Mesendoderm (in vitro differentiated cells): ENCODE data around the gene CXCL17.

Experiments
- DNase-seq: peaks from one replicate; pipeline ENCODE4 v3.0.0; 2013
- H2AK5ac ChIP-seq: 2 replicates; pipeline ENCODE4 v1.6.1; 2013; ENCODE audit warnings: low read length, inconsistent platforms
- H2BK120ac ChIP-seq: 2 replicates; pipeline ENCODE4 v1.6.1; 2013; ENCODE audit warnings: low read depth, mild to moderate bottlenecking, low read length, moderate library complexity, mixed read lengths
- H2BK15ac ChIP-seq: replicated peaks from 2 replicates; pipeline ENCODE4 v1.6.1; 2013; ENCODE audit warnings: low read depth, mild to moderate bottlenecking, moderate library complexity
- H2BK5ac ChIP-seq: 2 replicates; pipeline ENCODE4 v1.6.1; 2013; ENCODE audit warnings: low read length, inconsistent platforms
- H3K18ac ChIP-seq: 2 replicates; pipeline ENCODE4 v1.6.1; 2013; ENCODE audit warnings: mild to moderate bottlenecking, low read length, mixed read lengths
- H3K23ac ChIP-seq: one replicate; pipeline ENCODE4 v1.6.1; 2013; ENCODE audit warnings: low read length
- H3K27ac ChIP-seq: 2 replicates; pipeline ENCODE4 v1.5.1; 2013; ENCODE audit warnings: low read depth, mild to moderate bottlenecking, inconsistent platforms, low read length, moderate library complexity
- H3K27me3 ChIP-seq: 2 replicates; pipeline ENCODE4 v1.6.1; 2013; ENCODE audit warnings: low read length, control low read depth, mild to moderate bottlenecking, inconsistent platforms; ENCODE audit not compliant: insufficient read depth, poor library complexity
- H3K36me3 ChIP-seq: 2 replicates; pipeline ENCODE4 v1.6.1; 2013; ENCODE audit warnings: low read length, inconsistent platforms; ENCODE audit not compliant: control insufficient read depth, insufficient read depth
- H3K4ac ChIP-seq: one replicate; pipeline ENCODE4 v1.6.1; 2013; ENCODE audit warnings: low read depth, mild to moderate bottlenecking, low read length, moderate library complexity
- H3K4me1 ChIP-seq: 2 replicates; pipeline ENCODE4 v1.6.1; 2013; ENCODE audit warnings: low read depth, low read length, inconsistent platforms; ENCODE audit not compliant: control insufficient read depth
- H3K4me2 ChIP-seq: 2 replicates; pipeline ENCODE4 v1.6.1; 2013; ENCODE audit warnings: low read length
- H3K4me3 ChIP-seq: 2 replicates; pipeline ENCODE4 v1.5.1; 2013; ENCODE audit warnings: mild to moderate bottlenecking, low read length
- H3K56ac ChIP-seq: one replicate; pipeline ENCODE4 v1.6.1; 2013; ENCODE audit warnings: low read length
- H3K79me1 ChIP-seq: 2 replicates; pipeline ENCODE4 v1.6.1; 2013; ENCODE audit warnings: low read length, inconsistent platforms
- H3K79me2 ChIP-seq: 2 replicates; pipeline ENCODE4 v1.6.1; 2013; ENCODE audit warnings: mild to moderate bottlenecking, low read length; ENCODE audit not compliant: control insufficient read depth, insufficient read depth
- H3K9ac ChIP-seq: 2 replicates; pipeline ENCODE4 v1.6.1; 2013; ENCODE audit warnings: low read length, inconsistent platforms
- H4K5ac ChIP-seq: one replicate; pipeline ENCODE4 v1.6.1; 2013; ENCODE audit warnings: low read length
- H4K8ac ChIP-seq: one replicate; pipeline ENCODE4 v1.6.1; 2013; ENCODE audit warnings: low read depth, mild to moderate bottlenecking, control low read depth, low read length, moderate library complexity
- WGBS: extraction: QIAGEN DNeasy Blood & Tissue Kit; methylation state at CpG from one replicate; pipeline ENCODE4 v1.1.7; 2013; ENCODE audit warnings: low lambda C conversion rate, missing lambda C conversion rate; ENCODE audit not compliant: insufficient coverage; ENCODE audit errors: extremely low coverage; 5-methylcytosine and 5-hydroxymethylcytosine counted together

Gene CXCL17

GRCh38 chr19:42480335-42481095 lies 37.8 kb upstream of the CXCL17 start:
- no peak overlapping the region for H4K5ac ChIP-seq
- H3K27ac ChIP-seq: no peak overlapping the region
- H2BK120ac ChIP-seq: no peak overlapping the region
- no peak overlapping the region for H3K4me3 ChIP-seq
- H4K8ac ChIP-seq: no peak overlapping the region
- peaks cover 6% of the 10 kb centered on the region for H3K4me1 ChIP-seq
- no peaks in the 10 kb centered on the region for H3K27me3 ChIP-seq
- no peak overlapping the region for H3K23ac ChIP-seq
- no CpG with 5 or more reads among the region's 7 CpGs for WGBS
- no peaks in the 10 kb centered on the region for H3K36me3 ChIP-seq
- H3K4ac ChIP-seq: no peak overlapping the region
- no peak overlapping the region for H2AK5ac ChIP-seq
- H3K18ac ChIP-seq: no peak overlapping the region
- H2BK5ac ChIP-seq: peak overlapping the region; percentile 59
- peak; percentile 71 for DNase-seq
- H3K9ac ChIP-seq: no peak overlapping the region
- H2BK15ac ChIP-seq: no peak overlapping the region
- no peaks in the 10 kb centered on the region for H3K79me2 ChIP-seq
- no peak overlapping the region for H3K4me2 ChIP-seq
- H3K56ac ChIP-seq: peak overlapping the region; percentile 1
- no peaks in the 10 kb centered on the region for H3K79me1 ChIP-seq

GRCh38 chr19:42479736-42480135 lies 37.0 kb upstream of the CXCL17 start:
- Histone ChIP-seq H3K9ac (no peak overlapping the region), H3K79me2 (no peaks in the 10 kb centered on the region), H3K4ac (no peak overlapping the region), H4K8ac (no peak overlapping the region), H2AK5ac (no peak overlapping the region), H4K5ac (no peak overlapping the region), H2BK5ac (no peak overlapping the region), H3K4me1 (peaks cover 9% of the 10 kb centered on the region), H3K4me3 (no peak overlapping the region), H3K56ac (no peak overlapping the region), H3K27me3 (no peaks in the 10 kb centered on the region), H2BK120ac (no peak overlapping the region), H3K23ac (no peak overlapping the region), H3K27ac (no peak overlapping the region), H3K79me1 (no peaks in the 10 kb centered on the region), H2BK15ac (no peak overlapping the region), H3K4me2 (no peak overlapping the region), H3K36me3 (no peaks in the 10 kb centered on the region), H3K18ac (no peak overlapping the region)
- DNase-seq: no peak
- WGBS: no CpG with 5 or more reads among the region's 9 CpGs

DNA sequence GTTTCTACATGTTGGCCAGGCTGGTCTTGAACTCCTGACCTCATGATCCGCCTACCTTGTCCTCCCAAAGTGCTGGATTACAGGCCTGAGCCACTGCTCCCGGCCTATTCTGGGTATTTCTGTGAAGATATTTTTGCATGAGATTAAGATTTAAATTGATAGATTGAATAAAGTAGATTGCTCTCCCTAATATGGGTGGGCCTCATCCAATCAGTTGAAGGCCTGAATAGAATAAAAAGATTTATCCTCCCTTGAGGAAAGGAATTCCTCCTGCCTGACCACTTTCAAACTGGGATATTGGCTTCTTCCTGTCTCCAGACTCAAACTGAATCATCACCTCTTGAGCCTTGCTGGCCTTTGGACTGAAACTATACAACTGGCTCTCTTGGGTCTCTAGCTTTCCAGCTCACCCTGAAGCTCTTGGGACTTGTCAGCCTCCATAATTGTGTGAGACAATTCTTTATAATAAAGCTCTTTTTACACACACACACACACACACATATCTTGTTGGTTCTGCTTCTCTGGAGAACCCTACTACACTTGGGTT lies 36.1 kb upstream of the CXCL17 start:
- Histone ChIP-seq H3K4ac (no peak overlapping the region), H2BK120ac (no peak overlapping the region), H4K8ac (no peak overlapping the region), H2BK5ac (no peak overlapping the region), H3K27ac (no peak overlapping the region), H3K79me2 (no peaks in the 10 kb centered on the region), H3K9ac (no peak overlapping the region), H2AK5ac (no peak overlapping the region), H3K4me3 (no peak overlapping the region), H3K36me3 (no peaks in the 10 kb centered on the region), H3K79me1 (no peaks in the 10 kb centered on the region), H3K27me3 (no peaks in the 10 kb centered on the region), H3K56ac (no peak overlapping the region), H3K18ac (no peak overlapping the region), H3K4me2 (no peak overlapping the region), H4K5ac (no peak overlapping the region), H3K23ac (no peak overlapping the region), H2BK15ac (no peak overlapping the region), H3K4me1 (peaks cover 11% of the 10 kb centered on the region)
- WGBS: no CpG with 5 or more reads among the region's 2 CpGs
- DNase-seq: no peak

DNA sequence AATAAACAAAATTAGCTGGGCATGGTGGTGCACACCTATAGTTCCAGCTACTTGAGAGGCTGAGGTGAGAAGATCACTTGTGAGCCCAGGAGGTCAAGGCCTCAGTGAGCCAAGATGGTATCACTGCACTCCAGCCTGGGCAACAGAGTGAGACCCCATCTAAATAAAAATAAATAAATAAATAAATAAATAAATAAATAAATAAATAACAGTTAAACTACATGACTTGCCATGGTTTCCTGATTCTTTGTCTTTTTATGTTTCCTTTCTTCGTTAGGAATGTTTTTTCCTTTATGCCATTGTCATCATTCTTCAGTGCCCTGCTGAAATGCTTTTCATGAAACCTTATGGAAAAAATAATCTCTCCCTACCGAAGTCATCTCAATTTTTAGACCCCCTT lies 35.2 kb upstream of the CXCL17 start:
- Histone ChIP-seq H3K23ac (no peak overlapping the region), H3K56ac (no peak overlapping the region), H4K5ac (no peak overlapping the region), H3K79me2 (no peaks in the 10 kb centered on the region), H4K8ac (no peak overlapping the region), H3K27ac (no peak overlapping the region), H2AK5ac (no peak overlapping the region), H3K4ac (no peak overlapping the region), H3K27me3 (no peaks in the 10 kb centered on the region), H3K4me3 (no peak overlapping the region), H3K4me1 (peaks cover 12% of the 10 kb centered on the region), H3K79me1 (no peaks in the 10 kb centered on the region), H2BK5ac (no peak overlapping the region), H3K9ac (no peak overlapping the region), H2BK15ac (no peak overlapping the region), H3K18ac (no peak overlapping the region), H2BK120ac (no peak overlapping the region), H3K4me2 (no peak overlapping the region), H3K36me3 (no peaks in the 10 kb centered on the region)
- DNase-seq: no peak
- WGBS: no CpG with 5 or more reads among the region's 2 CpGs

GRCh38 chr19:42477117-42477516 lies 34.4 kb upstream of the CXCL17 start:
- H3K4me2 ChIP-seq: no peak overlapping the region
- H3K56ac ChIP-seq: no peak overlapping the region
- no peak overlapping the region for H2BK5ac ChIP-seq
- DNase-seq: no peak
- H3K4me1 ChIP-seq: peaks cover 13% of the 10 kb centered on the region
- H3K9ac ChIP-seq: no peak overlapping the region
- H3K36me3 ChIP-seq: no peaks in the 10 kb centered on the region
- no peak overlapping the region for H3K4ac ChIP-seq
- H3K27me3 ChIP-seq: no peaks in the 10 kb centered on the region
- no peak overlapping the region for H2BK15ac ChIP-seq
- H4K5ac ChIP-seq: no peak overlapping the region
- no peak overlapping the region for H3K4me3 ChIP-seq
- no CpG with 5 or more reads among the region's 2 CpGs for WGBS
- peak overlapping the region; percentile 49 for H2BK120ac ChIP-seq
- H3K18ac ChIP-seq: peak overlapping the region; percentile 54
- no peak overlapping the region for H2AK5ac ChIP-seq
- no peak overlapping the region for H3K23ac ChIP-seq
- no peak overlapping the region for H3K27ac ChIP-seq
- H3K79me1 ChIP-seq: no peaks in the 10 kb centered on the region
- H3K79me2 ChIP-seq: no peaks in the 10 kb centered on the region
- no peak overlapping the region for H4K8ac ChIP-seq

DNA sequence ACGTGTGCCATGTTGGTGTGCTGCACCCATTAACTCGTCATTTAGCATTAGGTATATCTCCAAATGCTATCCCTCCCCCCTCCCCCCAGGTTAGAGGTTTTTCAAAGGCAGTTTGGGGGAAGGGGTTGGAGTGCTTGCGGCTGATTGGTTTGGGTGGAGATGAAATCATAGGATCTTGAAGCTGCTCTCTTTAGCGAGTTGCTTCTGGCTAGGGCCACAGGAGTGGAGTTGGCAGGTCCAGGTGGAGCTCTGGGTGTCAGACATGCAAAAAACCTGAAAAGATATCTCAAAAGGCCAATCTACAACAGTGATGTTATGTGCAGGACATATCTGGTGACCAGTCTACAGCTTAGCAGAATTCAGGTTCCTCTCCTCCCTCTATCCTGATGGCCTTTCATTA lies 32.6 kb upstream of the CXCL17 start:
- H2BK5ac ChIP-seq: no peak overlapping the region
- H3K56ac ChIP-seq: no peak overlapping the region
- no peaks in the 10 kb centered on the region for H3K79me2 ChIP-seq
- H2AK5ac ChIP-seq: no peak overlapping the region
- H3K79me1 ChIP-seq: no peaks in the 10 kb centered on the region
- no peak overlapping the region for H3K4me3 ChIP-seq
- H3K23ac ChIP-seq: no peak overlapping the region
- H3K4me1 ChIP-seq: peaks cover 13% of the 10 kb centered on the region
- no peak overlapping the region for H3K9ac ChIP-seq
- H3K4ac ChIP-seq: no peak overlapping the region
- H2BK15ac ChIP-seq: no peak overlapping the region
- H4K8ac ChIP-seq: no peak overlapping the region
- H3K36me3 ChIP-seq: no peaks in the 10 kb centered on the region
- no peak overlapping the region for H3K18ac ChIP-seq
- peak; percentile 94 for DNase-seq
- no CpG with 5 or more reads among the region's 4 CpGs for WGBS
- no peak overlapping the region for H3K27ac ChIP-seq
- no peaks in the 10 kb centered on the region for H3K27me3 ChIP-seq
- H4K5ac ChIP-seq: no peak overlapping the region
- H3K4me2 ChIP-seq: no peak overlapping the region
- no peak overlapping the region for H2BK120ac ChIP-seq
